Activated T-cell treated with anti-CD3 and anti-CD28 coated beads for 24 hours (primary cell): ENCODE results near the gene BPHL.
"Not testable (repeated sequence)": the region's sequence is repeated elsewhere in the genome, so short reads cannot be mapped to it uniquely, and the experiment has no call there.

Experiments used
- DNase-seq: peaks from one replicate; pipeline ENCODE4 v3.0.0-alpha.2; 2020; ENCODE audit warnings: low read depth

BPHL gene

DNA sequence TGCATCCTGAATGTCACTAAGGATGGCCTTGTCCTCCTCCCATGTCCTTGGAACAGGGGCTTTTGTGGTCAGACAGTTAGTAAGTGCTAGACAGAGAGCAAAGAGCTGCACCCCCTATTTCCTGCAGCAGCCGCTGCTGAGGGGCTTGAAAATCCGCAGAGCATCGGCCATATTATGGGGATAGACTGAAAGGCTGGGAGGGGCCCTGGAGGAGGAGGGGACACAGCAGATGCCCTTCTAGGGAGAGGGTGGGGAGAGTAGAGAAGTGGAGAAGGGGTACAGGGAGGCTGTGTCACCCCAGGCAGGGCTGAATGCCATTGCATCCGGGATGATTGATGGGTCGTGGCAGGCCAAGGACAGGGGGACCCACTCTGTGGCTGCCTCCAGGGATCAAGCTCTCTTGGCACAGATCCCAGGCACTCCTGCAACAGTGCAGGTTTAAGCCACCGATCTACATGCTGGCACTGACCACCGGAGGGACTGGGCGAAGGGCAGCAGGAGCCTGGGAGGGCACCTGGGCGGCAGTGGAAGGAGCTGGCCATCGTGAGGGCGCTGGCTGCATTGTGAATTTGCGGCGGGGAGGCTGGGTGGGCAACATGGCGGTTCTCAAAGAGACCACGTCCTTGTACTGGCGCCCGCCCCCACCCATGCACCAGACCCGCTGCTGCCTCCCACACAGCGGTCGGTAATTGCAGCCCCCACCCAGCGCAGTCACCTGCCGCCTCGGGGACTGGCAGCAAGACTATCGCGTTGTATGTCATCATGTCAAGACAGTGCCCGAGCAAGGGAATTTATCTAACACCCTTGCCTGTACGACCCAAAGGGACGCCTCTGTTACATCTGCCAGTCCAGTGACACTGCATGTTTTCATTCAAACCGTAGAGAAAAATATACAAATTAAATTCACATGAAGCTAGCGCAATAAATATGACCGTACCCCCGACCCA, 37.9 kb downstream of the BPHL start:
- not testable (repeated sequence) for DNase-seq

DNA sequence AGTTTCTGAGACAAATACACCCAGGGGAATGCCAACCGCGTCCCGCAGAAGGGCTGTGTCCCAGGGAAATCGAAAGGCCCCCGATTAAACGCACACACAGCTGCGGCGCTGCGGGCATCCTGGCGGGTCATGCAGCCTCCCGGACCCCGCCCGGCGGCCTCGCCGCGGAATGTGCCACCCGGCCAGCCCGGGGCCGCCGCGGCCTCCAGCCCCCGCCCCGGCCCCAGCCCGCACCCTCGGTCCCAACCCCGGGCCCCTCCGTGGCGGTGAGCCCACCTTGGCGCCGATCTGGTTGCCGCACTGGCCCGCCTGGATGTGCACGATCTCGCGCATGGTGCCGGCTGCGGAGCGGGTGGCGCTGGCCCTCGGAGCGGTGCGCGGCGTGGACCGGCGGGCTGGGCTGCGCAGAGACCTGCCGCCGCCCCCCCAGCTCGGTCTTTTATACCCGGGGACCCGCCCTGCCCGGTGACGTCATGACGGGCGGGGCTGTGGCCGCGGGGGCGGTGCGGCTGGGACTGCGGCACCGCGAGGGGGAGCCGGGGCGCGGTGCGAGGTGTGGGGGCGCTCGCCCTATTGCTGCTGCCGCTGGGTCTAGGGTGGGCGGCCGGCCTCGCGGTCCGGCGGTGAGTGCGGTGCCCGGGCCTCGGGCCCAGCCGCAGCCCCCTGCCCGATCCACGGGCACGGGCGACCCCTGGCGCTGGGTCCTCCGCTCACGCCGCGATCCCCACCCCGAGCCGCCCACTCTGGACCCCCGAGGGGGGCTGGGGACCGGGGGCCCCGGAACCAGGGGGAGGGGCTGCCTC, 38.8 kb downstream of the BPHL start, which contains the start of gene TUBB2A:
Gene TUBB2A, minus strand, starts transcription at position 414 of the 803 bp plus-strand sequence. Its CDS starts 81 bp downstream, at position 333.
- DNase-seq, result peak; percentile 77

DNA sequence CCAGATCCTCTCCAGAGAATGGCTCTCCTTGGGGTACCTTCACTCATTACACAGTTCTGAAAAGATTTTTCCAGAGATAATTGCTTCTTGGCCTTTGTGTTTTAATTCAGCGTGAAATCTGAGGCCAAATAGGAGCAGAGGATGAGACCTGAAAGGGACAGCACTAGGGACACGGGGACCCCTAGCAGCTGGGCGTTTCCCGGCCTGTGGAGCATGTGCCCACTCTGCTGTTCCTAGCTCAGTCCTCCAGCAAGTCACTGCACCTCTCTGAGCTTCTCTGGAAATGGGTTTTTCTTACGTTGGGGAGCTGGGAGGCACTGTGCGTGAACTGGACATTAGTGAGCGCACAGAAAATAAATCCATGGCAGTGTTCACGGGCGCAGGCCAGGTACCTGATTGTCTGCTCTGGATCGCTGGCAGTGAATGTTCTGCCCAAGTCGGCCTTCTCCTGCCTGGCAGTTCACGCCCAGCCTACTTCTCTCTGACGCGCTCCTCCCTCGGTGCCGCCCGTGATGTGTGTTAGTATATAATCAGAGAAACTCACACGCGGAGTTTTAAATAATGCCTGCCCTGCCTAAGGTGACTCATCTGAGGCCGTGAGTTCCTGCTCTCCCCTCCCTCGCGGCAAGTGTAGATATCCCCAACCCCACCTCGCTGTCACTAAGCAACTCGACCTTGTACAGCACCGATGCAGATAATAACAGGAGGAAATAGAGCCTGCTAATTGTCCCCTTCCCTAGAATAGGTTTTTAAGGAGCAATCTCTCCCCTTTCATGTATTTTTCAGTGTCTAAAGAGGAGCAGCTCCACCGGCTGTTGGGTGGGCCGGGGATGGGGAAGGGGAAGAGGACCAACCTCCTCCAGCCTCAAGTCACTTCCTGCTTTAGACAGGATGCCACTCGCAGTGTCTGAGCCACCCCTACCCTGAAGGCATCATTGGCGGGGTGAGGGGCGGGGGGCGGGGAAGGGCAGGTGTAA, 41.6 kb downstream of the BPHL start:
- DNase-seq, result peak; percentile 48

DNA sequence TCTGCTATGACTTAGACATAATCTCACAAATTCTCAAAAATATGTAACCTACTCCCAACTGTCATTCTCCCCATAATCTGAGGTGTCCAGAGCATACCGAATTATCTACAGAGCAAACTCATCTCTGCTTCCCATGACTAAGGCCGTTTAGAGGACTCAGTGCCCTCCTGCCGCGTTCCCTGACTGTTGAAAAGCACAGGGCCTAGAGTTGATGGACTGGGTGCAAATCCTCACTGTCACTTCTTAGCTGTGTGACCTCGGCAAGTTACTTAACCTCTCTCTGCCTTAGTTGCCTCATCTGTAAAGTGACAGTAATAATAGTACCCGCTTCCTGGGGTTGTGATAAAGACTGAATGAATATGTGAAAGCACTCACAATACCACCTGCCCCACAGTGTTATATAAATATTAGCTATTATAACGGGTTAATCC, 43.6 kb downstream of the BPHL start:
- DNase-seq, result no peak

DNA sequence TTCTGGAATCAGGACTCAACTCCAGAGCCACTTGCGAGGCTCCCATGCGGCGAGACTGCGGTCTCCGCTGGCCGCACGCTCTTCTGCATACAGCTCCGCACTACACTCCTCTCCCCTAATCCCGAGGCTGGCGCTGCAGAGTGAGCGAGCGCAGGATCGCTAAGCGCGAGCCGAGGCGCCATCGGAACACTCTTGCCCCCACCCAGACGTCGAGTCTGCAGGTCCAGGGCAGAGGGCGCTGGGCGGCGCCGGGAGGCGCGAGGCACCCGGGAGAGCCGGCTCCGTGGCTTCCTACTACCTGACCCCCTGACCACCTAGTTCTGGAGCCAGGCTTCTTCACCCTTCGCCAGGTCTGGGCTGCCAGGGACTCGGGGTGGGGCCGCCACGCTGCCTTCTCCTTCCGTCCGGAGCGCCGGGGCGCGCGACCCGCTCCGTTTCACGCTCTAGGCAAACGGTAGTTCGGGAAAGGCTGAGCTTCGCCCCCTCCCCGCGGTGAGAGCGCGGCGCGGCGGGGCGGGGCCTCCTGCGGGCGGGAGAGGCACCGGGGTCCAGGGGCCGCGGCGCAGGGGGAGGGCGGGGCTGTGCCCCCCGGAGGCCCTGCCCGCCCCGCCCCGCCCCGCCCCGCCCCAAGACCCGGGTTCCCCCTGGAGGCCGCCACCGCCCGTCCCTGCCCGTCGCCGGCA, 44.2 kb downstream of the BPHL start:
- peak; percentile 29 for DNase-seq

DNA sequence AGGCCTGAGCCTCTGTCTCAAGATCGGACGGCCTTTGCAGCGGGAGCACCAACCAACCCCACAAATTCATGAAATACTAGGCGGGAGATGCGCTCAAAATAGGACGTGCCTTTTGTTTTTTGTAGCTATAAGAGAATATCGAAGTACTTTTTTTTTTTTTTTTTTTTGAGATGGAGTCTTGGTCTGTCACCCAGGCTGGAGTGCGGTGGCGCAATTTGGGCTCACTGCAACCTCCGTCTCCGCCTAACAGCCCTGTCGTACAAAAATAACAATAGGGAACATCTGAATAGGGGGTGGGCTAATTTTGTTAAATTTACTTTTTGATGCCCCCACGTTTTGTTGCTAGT, 44.7 kb downstream of the BPHL start:
- DNase-seq, result no peak

DNA sequence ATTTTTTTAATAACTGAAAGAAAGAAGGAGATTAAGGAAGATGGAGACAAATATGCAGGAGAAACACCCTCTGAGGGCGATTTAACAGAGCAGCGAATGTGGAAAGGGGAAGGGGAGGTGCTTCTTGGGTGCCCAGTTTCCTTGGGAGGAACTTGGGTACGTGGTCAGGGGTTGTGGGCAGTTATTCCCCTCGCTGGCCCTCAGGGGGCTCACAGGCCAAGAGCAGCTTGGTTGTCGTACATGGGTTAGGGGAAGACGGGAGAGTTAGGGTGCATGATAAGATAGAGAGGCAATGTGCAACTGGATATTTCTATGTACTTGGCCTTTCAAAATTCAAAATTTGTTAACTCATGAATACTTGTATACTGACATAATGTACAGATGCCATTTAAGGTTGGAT, 45.9 kb downstream of the BPHL start:
- no peak for DNase-seq

DNA sequence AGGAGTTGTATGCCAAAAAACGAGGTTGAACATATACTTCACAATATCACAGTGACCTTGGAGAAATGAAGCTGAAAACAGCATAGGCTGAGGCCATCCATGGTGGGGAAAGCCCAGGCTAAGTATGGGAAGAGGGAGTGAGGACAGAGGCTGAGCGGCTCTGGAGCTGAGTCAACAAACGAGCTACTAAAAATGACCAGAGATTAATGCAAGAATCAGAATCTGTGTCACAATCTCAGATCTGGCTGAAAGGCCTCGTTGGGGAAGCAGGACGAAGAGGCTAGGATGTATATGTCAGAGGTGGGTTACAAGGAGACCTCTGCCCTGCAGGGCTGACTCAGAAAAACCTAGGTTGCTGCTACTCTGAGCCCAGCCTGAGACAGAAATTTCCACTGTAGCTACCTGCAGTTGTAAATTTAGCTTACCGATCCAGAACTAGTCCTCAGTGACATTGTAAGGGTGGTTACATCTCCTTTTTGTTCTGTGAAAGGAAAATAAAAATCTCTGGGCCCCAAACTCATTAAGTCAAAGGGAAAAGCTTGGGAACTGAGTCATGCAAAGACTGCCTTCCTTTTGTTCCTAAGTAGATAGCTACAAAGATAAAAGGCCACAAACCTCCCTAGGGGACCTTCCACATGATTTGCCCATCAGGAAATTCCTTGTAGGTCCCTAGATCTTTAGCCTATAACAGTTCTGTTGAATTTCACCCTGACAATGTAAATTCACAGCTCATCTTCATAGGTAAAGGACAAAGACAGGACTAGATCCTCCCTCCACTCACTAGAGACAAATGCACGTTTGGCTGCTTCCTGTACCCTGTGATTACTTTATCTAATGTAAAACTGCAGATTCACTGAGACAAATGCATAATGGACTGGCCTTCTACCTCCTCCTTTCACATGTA, 47.4 kb downstream of the BPHL start:
- DNase-seq, result no peak

DNA sequence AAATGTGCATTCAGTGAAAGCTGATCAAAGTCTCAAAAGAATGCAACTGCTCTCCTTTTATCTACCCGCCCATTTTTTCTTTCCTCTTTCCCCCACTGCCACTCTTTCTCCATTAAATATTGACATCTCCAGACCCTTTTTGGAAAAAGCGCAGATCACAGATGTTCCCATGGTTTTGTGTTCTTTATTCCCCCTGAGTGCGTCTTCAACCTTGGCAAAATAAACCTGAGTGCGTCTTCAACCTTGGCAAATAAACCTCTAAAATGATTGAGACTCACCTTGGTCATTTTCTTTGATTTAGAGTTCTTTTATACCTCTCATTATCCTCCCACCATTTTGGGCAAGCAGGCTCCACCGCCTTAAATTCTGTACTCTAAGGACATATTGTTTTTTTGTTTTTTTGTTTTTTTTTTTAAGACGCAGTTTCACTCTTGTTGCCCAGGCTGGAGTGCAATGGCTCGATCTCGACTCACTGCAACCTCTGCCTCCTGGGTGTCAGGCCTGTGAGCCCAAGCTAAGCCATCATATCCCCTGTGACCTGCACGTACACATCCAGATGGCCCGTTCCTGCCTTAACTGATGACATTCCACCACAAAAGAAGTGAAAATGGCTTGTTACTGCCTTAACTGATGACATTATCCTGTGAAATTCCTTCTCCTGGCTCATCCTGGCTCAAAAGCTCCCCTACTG, 48.2 kb downstream of the BPHL start:
- DNase-seq, result not testable (repeated sequence)

DNA sequence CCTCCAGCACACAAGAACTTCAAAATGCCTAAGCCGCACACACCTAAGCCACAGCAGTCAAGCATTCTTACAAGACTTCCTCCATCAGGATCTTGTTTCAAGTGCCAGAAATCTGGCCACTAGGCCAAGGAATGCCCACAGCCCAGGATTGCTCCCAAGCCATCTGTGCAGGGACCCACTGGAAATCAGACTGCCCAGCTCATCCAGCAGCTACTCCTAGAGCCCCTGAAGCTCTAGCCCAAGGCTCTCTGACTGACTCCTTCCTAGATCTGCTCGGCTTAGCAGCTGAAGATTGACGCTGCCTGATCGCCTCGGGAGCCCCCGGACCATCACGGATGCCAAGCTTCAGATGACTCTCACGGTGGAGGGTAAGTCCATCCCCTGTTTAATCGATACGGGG, 49.5 kb downstream of the BPHL start:
- DNase-seq, result not testable (repeated sequence)

DNA sequence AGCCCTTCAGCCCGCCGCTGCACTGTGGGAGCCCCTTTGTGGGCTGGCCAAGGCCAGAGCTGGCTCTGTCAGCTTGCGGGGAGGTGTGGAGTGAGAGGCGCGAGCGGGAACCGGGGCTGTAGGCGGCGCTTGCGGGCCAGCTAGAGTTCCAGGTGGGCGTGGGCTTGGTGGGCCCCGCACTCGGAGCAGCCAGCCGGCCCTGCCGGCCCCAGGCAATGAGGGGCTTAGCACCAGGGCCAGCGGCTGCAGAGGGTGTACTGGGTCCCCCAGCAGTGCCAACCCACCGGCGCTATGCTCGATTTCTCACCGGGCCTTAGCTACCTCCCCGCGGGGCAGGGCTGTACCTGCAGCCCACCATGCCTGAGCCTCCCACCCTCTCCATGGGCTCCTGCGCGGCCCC, 52.2 kb downstream of the BPHL start:
- DNase-seq, result not testable (repeated sequence)

DNA sequence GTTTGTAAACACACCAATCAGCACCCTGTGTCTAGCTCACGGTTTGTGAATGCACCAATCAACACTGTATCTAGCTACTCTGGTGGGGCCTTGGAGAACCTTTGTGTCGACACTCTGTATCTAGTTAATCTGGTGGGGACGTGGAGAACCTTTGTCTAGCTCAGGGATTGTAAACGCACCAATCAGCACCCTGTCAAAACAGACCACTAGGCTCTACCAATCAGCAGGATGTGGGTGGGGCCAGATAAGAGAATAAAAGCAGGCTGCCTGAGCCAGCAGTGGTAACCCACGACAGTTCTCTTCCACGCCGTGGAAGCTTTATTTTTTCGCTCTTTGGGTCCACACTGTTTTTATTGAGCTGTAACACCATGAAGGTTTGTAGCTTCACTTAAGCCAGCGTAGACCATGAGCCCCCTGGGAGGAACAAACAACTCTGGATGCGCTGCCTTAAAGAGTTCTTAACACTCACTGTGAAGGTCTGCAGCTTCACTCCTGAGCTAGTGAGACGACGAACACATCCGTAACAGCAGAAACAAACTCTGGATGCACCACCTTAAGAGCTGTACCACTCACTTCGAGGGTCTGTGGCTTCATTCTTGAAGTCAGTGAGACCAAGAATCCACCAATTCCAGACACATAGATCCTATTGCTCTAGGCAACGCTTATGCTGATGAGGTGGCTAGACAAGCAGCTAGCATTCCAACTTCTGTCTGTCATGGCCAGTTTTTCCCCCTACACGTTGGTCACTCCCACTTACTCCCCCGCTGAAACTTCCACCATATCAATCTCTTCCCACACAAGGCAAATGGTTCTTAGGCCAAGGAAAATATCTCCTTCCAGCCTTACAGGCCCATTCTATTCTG, 53.0 kb downstream of the BPHL start:
- not testable (repeated sequence) for DNase-seq

DNA sequence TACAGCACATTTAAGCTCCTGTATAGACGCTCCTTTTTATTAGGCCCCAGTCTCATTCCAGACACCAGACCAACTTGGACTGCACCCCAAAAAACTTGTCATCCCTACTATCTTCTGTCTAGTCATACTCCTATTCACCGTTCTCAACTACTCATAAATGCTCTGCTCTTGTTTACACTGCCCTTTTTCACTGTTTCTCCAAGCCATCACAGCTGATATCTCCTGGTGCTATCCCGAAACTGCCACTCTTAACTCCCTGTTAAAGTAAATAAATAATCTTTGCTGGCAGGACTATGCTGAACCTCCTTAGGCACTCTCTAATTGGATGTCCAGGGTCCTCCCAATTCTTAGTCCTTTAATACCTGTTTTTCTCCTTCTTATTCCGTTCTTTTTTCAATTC, 54.3 kb downstream of the BPHL start:
- not testable (repeated sequence) for DNase-seq

DNA sequence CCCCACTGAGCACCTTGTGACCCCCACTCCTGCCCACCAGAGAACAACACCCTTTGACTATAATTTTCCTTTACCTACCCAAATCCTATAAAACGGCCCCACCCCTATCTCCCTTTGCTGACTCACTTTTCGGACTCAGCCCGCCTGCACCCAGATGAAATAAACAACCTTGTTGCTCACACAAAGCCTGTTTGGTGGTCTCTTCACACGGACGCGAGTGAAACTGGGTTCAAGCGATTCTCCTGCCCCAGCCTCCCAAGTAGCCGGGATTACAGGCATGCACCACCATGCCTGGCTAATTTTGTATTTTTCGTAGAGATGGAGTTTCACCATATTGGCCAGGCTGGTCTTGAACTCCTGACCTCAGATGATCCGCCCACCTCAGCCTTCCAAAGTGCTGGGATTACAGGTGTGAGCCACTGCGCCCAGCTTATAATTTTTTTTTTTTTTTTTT, 55.2 kb downstream of the BPHL start:
- DNase-seq, result not testable (repeated sequence)

DNA sequence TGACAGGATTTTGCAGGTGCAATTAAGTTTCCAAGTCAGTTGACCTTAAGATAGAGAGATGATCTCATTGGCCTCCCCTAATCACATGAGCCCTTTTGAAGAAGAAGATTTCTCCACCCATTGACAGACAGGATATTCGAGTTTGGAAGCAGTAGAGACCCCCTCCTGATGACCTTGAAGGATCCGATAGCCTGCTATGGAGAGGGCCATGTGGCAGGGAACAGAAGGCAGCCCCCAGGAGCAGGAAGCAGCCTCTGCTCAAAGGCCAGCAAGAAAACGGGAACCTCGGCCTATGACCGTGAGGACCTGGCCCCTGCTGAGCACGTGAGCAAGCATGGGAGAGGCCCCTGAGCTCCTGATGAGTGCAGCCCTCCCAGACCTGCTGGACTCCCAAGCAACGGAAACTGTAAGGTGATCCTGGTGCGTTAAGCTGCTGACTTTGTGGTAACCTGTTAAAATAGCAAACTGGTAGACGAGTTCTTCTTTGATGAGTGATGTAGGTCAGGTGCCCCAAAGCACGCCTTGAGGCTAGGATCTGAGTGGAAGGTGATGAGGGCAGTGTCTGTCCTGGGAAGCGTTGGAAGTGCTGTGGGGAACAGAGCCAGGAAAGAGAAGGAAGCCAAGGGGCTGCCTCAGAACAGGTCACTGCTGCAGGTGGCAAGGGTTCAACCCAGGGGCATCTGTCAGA, 57.3 kb downstream of the BPHL start:
- DNase-seq, result no peak

DNA sequence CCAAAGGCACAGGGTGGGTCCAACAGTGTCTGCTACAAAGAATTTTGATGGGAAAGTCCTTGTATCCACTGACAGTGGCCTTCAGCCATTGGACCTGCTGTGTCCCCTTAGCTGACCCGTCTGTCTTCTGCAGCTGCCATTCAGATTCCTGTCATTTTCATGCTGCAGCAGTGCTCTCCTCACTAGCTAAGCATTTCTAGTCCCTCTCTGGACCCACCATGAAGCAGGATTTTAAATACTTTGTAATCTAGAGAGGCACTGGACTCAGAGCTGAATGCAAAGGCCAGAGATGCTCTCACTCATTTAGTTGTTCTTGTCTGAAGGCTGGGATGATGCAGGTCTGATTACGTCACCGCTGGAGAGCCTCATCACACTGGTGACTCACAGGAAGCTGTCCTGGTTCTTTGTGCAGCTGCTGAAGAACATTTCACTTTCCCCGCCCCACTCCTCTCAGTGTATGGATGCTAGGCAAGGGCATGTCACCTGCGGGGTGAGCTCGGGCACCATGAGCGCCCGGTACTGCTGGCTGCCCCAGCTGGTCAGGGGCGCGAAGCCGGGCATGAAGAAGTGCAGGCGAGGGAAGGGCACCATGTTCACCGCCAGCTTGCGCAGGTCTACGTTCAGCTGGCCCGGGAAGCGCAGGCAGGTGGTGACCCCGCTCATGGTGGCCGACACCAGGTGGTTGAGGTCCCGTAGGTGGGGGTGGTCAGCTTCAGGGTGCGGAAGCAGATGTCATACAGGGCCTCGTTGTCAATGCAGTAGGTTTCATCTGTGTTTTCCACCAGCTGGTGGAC, 58.2 kb downstream of the BPHL start:
- peak; percentile 30 for DNase-seq

DNA sequence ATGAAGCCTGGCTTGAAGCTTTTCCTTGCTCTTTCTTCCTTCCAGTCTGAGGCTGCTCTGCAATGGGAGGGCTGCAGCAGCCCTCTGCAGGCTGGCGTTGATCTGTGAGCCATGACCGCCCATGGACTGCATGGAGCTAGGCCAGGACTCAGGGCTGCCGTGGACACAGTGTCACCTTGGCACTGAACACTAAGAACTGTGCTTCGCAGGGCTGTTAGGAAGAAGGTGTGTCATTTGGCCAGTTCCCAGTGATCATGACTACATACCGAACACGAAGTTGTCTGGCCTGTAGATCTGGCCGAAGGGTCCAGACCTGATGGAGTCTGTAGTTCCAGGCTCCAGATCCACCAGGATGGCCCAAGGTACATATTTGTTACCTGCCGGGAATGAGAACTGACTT, 60.2 kb downstream of the BPHL start:
- DNase-seq, result not testable (repeated sequence)
